H1 (cell line): ENCODE data around the gene DNMT3B. TPM values are rescaled to one million over a fixed set of nuclear protein-coding genes. Genes with fewer than 3 reads are reported as not detected.

Source experiments
- CHD2 ChIP-seq: IDR thresholded peaks from 2 replicates; pipeline ENCODE4 v1.6.1; 2012; ENCODE audit warnings: low read length, improper control_type of control experiment
- JUN ChIP-seq: IDR thresholded peaks from 2 replicates; pipeline ENCODE4 v1.6.1; 2011; ENCODE audit warnings: low read depth, mild to moderate bottlenecking, improper control_type of control experiment, low read length
- RBBP5 ChIP-seq: IDR thresholded peaks from 2 replicates; pipeline ENCODE4 v1.7.1; 2012; ENCODE audit warnings: low read depth, mild to moderate bottlenecking, inconsistent platforms, low read length, moderate library complexity, borderline replicate concordance
- RNF2 ChIP-seq: fragments of 200-900, 300-1000 bp; sonication (generic); IDR thresholded peaks from 2 replicates; pipeline ENCODE4 v1.7.1; 2016; ENCODE audit warnings: borderline replicate concordance, low read depth, mild to moderate bottlenecking, antibody characterized with exemption, low read length; ENCODE audit not compliant: poor library complexity, severe bottlenecking; ENCODE audit errors: missing control alignments
- SP2 ChIP-seq: IDR thresholded peaks from 2 replicates; pipeline ENCODE4 v1.6.1; 2012; ENCODE audit warnings: mild to moderate bottlenecking, low read length, inconsistent platforms
- TBP ChIP-seq: IDR thresholded peaks from 2 replicates; pipeline ENCODE4 v1.6.1; 2011; ENCODE audit warnings: low read depth, low read length, improper control_type of control experiment
- polyA plus RNA-seq, 7 experiments: library from polyadenylated mRNA; depleted of rRNA in 3 of 7; stranded (reverse) in 5 of 7; unstranded in 2 of 7; fragments of >200 nt in 5 of 7; fragments of 200-250 nt in 2 of 7; gene quantifications; 1 replicate in 5 of 7; 2 replicates in 1 of 7; 4 replicates in 1 of 7; pipeline versions ENCODE4 v1.2.1 to v1.2.3, GENCODE V29; 2011 to 2013; ENCODE audit warnings: missing spikeins in 2 of 7, mixed read lengths in 2 of 7
- total RNA-seq: library from RNA; stranded (reverse); fragmentation: NEBNext Ultra II Directional; extraction: Animal tissue kit (Norgen Biotek cat#: 25700); gene quantifications from 2 replicates; pipeline ENCODE4 v1.2.1, GENCODE V29; 2021
- TF ChIP-seq, protein P1 (sequence below): fragments of 300-600 bp; sonication (generic); IDR thresholded peaks from 2 replicates; pipeline ENCODE4 v1.7.1; 2012; ENCODE audit warnings: low read length, moderate library complexity, mild to moderate bottlenecking, inconsistent platforms; ENCODE audit not compliant: insufficient replicate concordance
- TF ChIP-seq, protein P2 (sequence below): IDR thresholded peaks from 2 replicates; pipeline ENCODE4 v1.6.1; 2012; ENCODE audit warnings: inconsistent platforms

The DNMT3B gene
- total and polyA plus RNA-seq, 2 of the 8 experiments (the other 6 are each of a cell fraction or from before 2014, with no cell fraction given): 433 to 1,016 TPM

DNA sequence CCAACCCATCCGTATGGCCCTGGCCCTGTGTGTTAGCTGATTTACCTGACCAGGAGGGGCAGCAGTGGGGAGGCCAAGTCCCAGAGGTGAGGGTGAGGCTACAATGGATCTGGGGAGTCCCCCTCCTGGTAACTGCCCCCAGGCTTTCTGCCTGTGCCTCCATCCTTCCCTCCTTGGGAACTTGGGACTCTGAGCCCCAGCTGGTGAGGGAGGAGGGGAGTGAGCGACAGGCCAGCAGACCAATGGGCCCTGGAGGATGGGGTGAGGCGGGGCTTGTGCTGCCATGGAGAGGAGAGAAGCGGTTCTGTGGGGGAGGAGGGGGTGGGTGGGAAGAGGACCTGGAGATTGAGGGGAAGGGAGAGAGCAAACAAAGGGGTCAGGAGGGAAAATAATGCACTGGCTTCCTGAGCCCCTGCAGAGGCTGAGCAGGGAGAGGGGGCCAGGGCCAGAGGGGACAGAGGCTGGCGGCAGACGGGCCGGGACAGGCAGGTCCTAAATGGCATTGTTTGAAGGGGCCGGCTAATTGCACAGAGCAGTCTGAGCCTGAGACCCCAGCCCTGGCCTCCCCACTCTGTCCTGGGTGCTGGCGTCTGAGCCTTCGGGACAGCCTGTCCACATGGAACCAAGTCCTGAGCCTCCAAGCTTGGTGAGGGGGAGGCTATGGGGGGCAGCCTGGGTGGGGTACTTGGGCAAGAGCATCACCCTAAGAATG, 17.5 kb downstream of the DNMT3B start (continued):
- TF ChIP-seq, protein P1, sequence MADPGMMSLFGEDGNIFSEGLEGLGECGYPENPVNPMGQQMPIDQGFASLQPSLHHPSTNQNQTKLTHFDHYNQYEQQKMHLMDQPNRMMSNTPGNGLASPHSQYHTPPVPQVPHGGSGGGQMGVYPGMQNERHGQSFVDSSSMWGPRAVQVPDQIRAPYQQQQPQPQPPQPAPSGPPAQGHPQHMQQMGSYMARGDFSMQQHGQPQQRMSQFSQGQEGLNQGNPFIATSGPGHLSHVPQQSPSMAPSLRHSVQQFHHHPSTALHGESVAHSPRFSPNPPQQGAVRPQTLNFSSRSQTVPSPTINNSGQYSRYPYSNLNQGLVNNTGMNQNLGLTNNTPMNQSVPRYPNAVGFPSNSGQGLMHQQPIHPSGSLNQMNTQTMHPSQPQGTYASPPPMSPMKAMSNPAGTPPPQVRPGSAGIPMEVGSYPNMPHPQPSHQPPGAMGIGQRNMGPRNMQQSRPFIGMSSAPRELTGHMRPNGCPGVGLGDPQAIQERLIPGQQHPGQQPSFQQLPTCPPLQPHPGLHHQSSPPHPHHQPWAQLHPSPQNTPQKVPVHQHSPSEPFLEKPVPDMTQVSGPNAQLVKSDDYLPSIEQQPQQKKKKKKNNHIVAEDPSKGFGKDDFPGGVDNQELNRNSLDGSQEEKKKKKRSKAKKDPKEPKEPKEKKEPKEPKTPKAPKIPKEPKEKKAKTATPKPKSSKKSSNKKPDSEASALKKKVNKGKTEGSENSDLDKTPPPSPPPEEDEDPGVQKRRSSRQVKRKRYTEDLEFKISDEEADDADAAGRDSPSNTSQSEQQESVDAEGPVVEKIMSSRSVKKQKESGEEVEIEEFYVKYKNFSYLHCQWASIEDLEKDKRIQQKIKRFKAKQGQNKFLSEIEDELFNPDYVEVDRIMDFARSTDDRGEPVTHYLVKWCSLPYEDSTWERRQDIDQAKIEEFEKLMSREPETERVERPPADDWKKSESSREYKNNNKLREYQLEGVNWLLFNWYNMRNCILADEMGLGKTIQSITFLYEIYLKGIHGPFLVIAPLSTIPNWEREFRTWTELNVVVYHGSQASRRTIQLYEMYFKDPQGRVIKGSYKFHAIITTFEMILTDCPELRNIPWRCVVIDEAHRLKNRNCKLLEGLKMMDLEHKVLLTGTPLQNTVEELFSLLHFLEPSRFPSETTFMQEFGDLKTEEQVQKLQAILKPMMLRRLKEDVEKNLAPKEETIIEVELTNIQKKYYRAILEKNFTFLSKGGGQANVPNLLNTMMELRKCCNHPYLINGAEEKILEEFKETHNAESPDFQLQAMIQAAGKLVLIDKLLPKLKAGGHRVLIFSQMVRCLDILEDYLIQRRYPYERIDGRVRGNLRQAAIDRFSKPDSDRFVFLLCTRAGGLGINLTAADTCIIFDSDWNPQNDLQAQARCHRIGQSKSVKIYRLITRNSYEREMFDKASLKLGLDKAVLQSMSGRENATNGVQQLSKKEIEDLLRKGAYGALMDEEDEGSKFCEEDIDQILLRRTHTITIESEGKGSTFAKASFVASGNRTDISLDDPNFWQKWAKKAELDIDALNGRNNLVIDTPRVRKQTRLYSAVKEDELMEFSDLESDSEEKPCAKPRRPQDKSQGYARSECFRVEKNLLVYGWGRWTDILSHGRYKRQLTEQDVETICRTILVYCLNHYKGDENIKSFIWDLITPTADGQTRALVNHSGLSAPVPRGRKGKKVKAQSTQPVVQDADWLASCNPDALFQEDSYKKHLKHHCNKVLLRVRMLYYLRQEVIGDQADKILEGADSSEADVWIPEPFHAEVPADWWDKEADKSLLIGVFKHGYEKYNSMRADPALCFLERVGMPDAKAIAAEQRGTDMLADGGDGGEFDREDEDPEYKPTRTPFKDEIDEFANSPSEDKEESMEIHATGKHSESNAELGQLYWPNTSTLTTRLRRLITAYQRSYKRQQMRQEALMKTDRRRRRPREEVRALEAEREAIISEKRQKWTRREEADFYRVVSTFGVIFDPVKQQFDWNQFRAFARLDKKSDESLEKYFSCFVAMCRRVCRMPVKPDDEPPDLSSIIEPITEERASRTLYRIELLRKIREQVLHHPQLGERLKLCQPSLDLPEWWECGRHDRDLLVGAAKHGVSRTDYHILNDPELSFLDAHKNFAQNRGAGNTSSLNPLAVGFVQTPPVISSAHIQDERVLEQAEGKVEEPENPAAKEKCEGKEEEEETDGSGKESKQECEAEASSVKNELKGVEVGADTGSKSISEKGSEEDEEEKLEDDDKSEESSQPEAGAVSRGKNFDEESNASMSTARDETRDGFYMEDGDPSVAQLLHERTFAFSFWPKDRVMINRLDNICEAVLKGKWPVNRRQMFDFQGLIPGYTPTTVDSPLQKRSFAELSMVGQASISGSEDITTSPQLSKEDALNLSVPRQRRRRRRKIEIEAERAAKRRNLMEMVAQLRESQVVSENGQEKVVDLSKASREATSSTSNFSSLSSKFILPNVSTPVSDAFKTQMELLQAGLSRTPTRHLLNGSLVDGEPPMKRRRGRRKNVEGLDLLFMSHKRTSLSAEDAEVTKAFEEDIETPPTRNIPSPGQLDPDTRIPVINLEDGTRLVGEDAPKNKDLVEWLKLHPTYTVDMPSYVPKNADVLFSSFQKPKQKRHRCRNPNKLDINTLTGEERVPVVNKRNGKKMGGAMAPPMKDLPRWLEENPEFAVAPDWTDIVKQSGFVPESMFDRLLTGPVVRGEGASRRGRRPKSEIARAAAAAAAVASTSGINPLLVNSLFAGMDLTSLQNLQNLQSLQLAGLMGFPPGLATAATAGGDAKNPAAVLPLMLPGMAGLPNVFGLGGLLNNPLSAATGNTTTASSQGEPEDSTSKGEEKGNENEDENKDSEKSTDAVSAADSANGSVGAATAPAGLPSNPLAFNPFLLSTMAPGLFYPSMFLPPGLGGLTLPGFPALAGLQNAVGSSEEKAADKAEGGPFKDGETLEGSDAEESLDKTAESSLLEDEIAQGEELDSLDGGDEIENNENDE: no peak
- TF ChIP-seq SP2 (peak; percentile 34), RNF2 (no peak), CHD2 (peak; percentile 58; the same call in 1 of the 2 replicates), JUN (no peak), TBP (no peak), RBBP5 (no peak)
- TF ChIP-seq, protein P2, sequence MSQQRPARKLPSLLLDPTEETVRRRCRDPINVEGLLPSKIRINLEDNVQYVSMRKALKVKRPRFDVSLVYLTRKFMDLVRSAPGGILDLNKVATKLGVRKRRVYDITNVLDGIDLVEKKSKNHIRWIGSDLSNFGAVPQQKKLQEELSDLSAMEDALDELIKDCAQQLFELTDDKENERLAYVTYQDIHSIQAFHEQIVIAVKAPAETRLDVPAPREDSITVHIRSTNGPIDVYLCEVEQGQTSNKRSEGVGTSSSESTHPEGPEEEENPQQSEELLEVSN: no peak
